H9 (cell line): ENCODE data around the gene TMEM147. TPM values are rescaled to one million over a fixed set of nuclear protein-coding genes. Genes with fewer than 3 reads are reported as not detected.

Source experiments
- DNase-seq: peaks from one replicate; pipeline ENCODE4 v3.0.0-alpha.2; 2017
- H2AFZ ChIP-seq: one replicate; pipeline ENCODE4 v1.6.1; 2013; ENCODE audit warnings: mild to moderate bottlenecking, low read length, control low read depth, moderate library complexity
- H2AK5ac ChIP-seq: 2 replicates; pipeline ENCODE4 v1.6.1; 2013; ENCODE audit warnings: low read length, control low read depth, mixed read lengths; ENCODE audit not compliant: insufficient read length
- H2BK120ac ChIP-seq: one replicate; pipeline ENCODE4 v1.6.1; 2013; ENCODE audit warnings: low read depth, mild to moderate bottlenecking, low read length, control low read depth, inconsistent platforms; ENCODE audit not compliant: poor library complexity, severe bottlenecking
- H2BK12ac ChIP-seq: 2 replicates; pipeline ENCODE4 v1.6.1; 2013; ENCODE audit warnings: low read length, control low read depth, mixed read lengths, low read depth; ENCODE audit not compliant: insufficient read length
- H2BK15ac ChIP-seq: 2 replicates; pipeline ENCODE4 v1.6.1; 2013; ENCODE audit warnings: low read depth, low read length, control low read depth
- H2BK20ac ChIP-seq: one replicate; pipeline ENCODE4 v1.6.1; 2013; ENCODE audit warnings: low read depth, mild to moderate bottlenecking, low read length, control low read depth, inconsistent platforms; ENCODE audit not compliant: poor library complexity, severe bottlenecking
- H2BK5ac ChIP-seq: 2 replicates; pipeline ENCODE4 v1.6.1; 2013; ENCODE audit warnings: low read length, control low read depth, mixed read lengths; ENCODE audit not compliant: insufficient read length
- H3K14ac ChIP-seq: 2 replicates; pipeline ENCODE4 v1.6.1; 2013; ENCODE audit warnings: low read length, control low read depth; ENCODE audit not compliant: insufficient read depth
- H3K18ac ChIP-seq: 2 replicates; pipeline ENCODE4 v1.6.1; 2013; ENCODE audit warnings: low read depth, mild to moderate bottlenecking, mixed read lengths, low read length, control low read depth; ENCODE audit not compliant: insufficient read length
- H3K23ac ChIP-seq: 2 replicates; pipeline ENCODE4 v1.6.1; 2013; ENCODE audit warnings: low read length, control low read depth, mixed read lengths, low read depth; ENCODE audit not compliant: insufficient read length
- H3K23me2 ChIP-seq: 2 replicates; pipeline ENCODE4 v1.6.1; 2013; ENCODE audit warnings: low read depth, mild to moderate bottlenecking, mixed read lengths, low read length, control low read depth; ENCODE audit not compliant: insufficient read length, poor library complexity, severe bottlenecking
- H3K27ac ChIP-seq: 2 replicates; pipeline ENCODE4 v1.5.1; 2013; ENCODE audit warnings: low read length, control low read depth, mixed read lengths, low read depth; ENCODE audit not compliant: insufficient read length
- H3K27me3 ChIP-seq: 2 replicates; pipeline ENCODE4 v1.6.1; 2013; ENCODE audit warnings: low read length, control low read depth, inconsistent platforms; ENCODE audit not compliant: insufficient read depth
- H3K4ac ChIP-seq: 2 replicates; pipeline ENCODE4 v1.6.1; 2013; ENCODE audit warnings: low read depth, mild to moderate bottlenecking, control low read depth, inconsistent platforms, low read length, moderate library complexity
- H3K4me1 ChIP-seq: 2 replicates; pipeline ENCODE4 v1.6.1; 2013; ENCODE audit warnings: low read length, control low read depth, inconsistent platforms; ENCODE audit not compliant: insufficient read depth
- H3K4me2 ChIP-seq: 2 replicates; pipeline ENCODE4 v1.6.1; 2013; ENCODE audit warnings: low read length, control low read depth, mixed read lengths; ENCODE audit not compliant: insufficient read length, insufficient read depth
- H3K56ac ChIP-seq: 2 replicates; pipeline ENCODE4 v1.6.1; 2013; ENCODE audit warnings: low read depth, mild to moderate bottlenecking, mixed read lengths, low read length, control low read depth; ENCODE audit not compliant: insufficient read length
- H3K79me1 ChIP-seq: 2 replicates; pipeline ENCODE4 v1.6.1; 2013; ENCODE audit warnings: low read depth, mild to moderate bottlenecking, moderate library complexity, low read length, control low read depth, inconsistent platforms; ENCODE audit not compliant: insufficient read depth, poor library complexity, severe bottlenecking
- H3K79me2 ChIP-seq: 2 replicates; pipeline ENCODE4 v1.6.1; 2013; ENCODE audit warnings: low read length, control low read depth, inconsistent platforms; ENCODE audit not compliant: insufficient read depth
- H3K9ac ChIP-seq: 2 replicates; pipeline ENCODE4 v1.6.1; 2013; ENCODE audit warnings: low read length, control low read depth, mixed read lengths; ENCODE audit not compliant: insufficient read length; ENCODE audit errors: extremely low read depth
- H3K9me3 ChIP-seq: one replicate; pipeline ENCODE4 v1.6.1; 2013; ENCODE audit warnings: low read depth, low read length, inconsistent platforms; ENCODE audit not compliant: control insufficient read depth
- H3T11ph ChIP-seq: one replicate; pipeline ENCODE4 v1.6.1; 2013; ENCODE audit warnings: mild to moderate bottlenecking, low read length, control low read depth, inconsistent platforms
- H4K20me1 ChIP-seq: one replicate; pipeline ENCODE4 v1.6.1; 2013; ENCODE audit not compliant: control insufficient read depth, insufficient read length, insufficient read depth
- H4K5ac ChIP-seq: 2 replicates; pipeline ENCODE4 v1.6.1; 2013; ENCODE audit warnings: low read depth, mild to moderate bottlenecking, mixed read lengths, low read length, control low read depth; ENCODE audit not compliant: insufficient read length
- H4K8ac ChIP-seq: replicated peaks from 2 replicates; pipeline ENCODE4 v1.6.1; 2013; ENCODE audit warnings: low read length, control low read depth, mixed read lengths, low read depth; ENCODE audit not compliant: insufficient read length
- H4K91ac ChIP-seq: 2 replicates; pipeline ENCODE4 v1.6.1; 2013; ENCODE audit warnings: low read depth, mild to moderate bottlenecking, moderate library complexity, mixed read lengths, low read length, control low read depth; ENCODE audit not compliant: insufficient read length
- H3K27ac Mint-ChIP-seq, 3 experiments: 2 replicates in 2 of 3; 3 replicates in 1 of 3; pipeline ENCODE4 v1.8.0; 2020 to 2021; ENCODE audit warnings: mixed read lengths in 3 of 3, mild to moderate bottlenecking in 1 of 3, moderate library complexity in 1 of 3
- H3K27me3 Mint-ChIP-seq: 2 replicates; pipeline ENCODE4 v1.8.0; 2021; ENCODE audit warnings: low read depth, mild to moderate bottlenecking, moderate library complexity, mixed read lengths
- H3K36me3 Mint-ChIP-seq, 3 experiments: 2 replicates in 2 of 3; 3 replicates in 1 of 3; pipeline ENCODE4 v1.8.0; 2020 to 2021; ENCODE audit warnings: low read depth in 3 of 3, mixed read lengths in 3 of 3; ENCODE audit not compliant: insufficient read depth in 1 of 3
- H3K4me1 Mint-ChIP-seq, 2 experiments: 2 replicates each; pipeline ENCODE4 v1.8.0; 2020; ENCODE audit warnings: mixed read lengths in 2 of 2
- H3K4me3 Mint-ChIP-seq, 2 experiments: 2 replicates in 1 of 2; 3 replicates in 1 of 2; pipeline ENCODE4 v1.8.0; 2020 to 2021; ENCODE audit warnings: mild to moderate bottlenecking in 2 of 2, mixed read lengths in 2 of 2, moderate library complexity in 1 of 2
- H3K9me3 Mint-ChIP-seq, 2 experiments: 2 replicates in 1 of 2; 3 replicates in 1 of 2; pipeline ENCODE4 v1.8.0; 2020; ENCODE audit warnings: mild to moderate bottlenecking in 2 of 2, mixed read lengths in 2 of 2, moderate library complexity in 1 of 2
- CTCF ChIP-seq: fragments of 200-600 bp; sonication (generic); conservative IDR thresholded peaks from 3 replicates; pipeline ENCODE4 v1.8.0; 2021; ENCODE audit warnings: antibody characterized with exemption, mild to moderate bottlenecking
- WGBS: extraction: QIAGEN DNeasy Blood & Tissue Kit; methylation state at CpG from one replicate; pipeline ENCODE4 v1.1.7; 2013; ENCODE audit warnings: missing lambda C conversion rate, low lambda C conversion rate, mixed read lengths; ENCODE audit not compliant: insufficient read length; ENCODE audit errors: extremely low coverage; 5-methylcytosine and 5-hydroxymethylcytosine counted together
- total RNA-seq: library from RNA; stranded (reverse); gene quantifications from 2 replicates; pipeline ENCODE4 v1.2.1, GENCODE V29; 2021

The TMEM147 gene
- total RNA-seq, 1 experiment from 2014 or later = 125 TPM

DNA sequence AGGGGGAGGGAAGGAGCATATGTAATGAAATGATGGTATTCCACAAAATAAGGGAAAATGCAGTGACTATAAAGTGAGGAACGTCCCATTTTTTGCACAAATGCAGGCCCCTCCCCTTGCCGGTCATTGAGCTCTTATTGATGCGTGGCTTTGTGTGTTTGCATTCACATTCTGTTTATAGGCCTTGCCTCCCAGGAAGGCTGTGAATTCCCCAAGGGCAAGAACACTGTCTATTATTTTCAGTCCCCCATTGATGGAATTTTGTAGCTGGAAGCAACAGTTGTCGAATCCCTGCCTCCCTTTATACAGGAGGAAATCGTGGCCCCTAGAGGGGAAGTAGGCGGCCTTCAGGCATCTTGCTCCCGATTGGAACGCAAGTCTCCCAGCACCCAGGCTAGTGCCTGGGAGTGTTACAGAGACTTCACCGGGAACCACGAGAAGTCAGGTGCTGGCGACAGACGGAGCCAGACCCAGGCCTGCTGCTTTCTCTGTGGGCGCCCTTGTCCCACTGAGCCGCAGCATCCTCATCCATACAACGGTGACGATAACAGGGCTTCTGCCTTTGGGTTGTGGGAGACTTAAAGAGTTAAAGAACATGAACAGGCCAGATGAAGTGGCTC, 24.2 kb upstream of the TMEM147 start:
- no peak overlapping the region for H2BK15ac ChIP-seq
- no peak overlapping the region for H3K18ac ChIP-seq
- H3K14ac ChIP-seq = no peak overlapping the region
- H2BK120ac ChIP-seq = no peak overlapping the region
- Mint-ChIP-seq H3K4me3 (no peak overlapping the region; a peak in 1 of 5 replicates), H3K27ac (no peak overlapping the region; a peak in 1 of 7 replicates), H3K27me3 (peaks cover 33% of the 10 kb centered on the region), H3K36me3 (no peaks in the 10 kb centered on the region), H3K9me3 (no peaks in the 10 kb centered on the region; a peak in 1 of 5 replicates), H3K4me1 (peaks cover 21 to 46% of the 10 kb centered on the region in 2 experiments)
- H3K4ac ChIP-seq = no peak overlapping the region
- no peak overlapping the region for H4K91ac ChIP-seq
- peak; percentile 55 for DNase-seq
- no peak overlapping the region for H4K8ac ChIP-seq
- H3K27me3 ChIP-seq = no peaks in the 10 kb centered on the region; the same call in 1 of the 2 replicates
- no peak overlapping the region for H2AK5ac ChIP-seq
- H2BK20ac ChIP-seq = no peak overlapping the region
- no peaks in the 10 kb centered on the region for H3K9me3 ChIP-seq
- no peaks in the 10 kb centered on the region for H3K79me2 ChIP-seq
- H3K9ac ChIP-seq = no peak overlapping the region
- H2AFZ ChIP-seq = no peak overlapping the region
- no peak overlapping the region for H4K5ac ChIP-seq
- no peaks in the 10 kb centered on the region for H4K20me1 ChIP-seq
- H3K4me1 ChIP-seq = peaks cover 5% of the 10 kb centered on the region; the same call in 1 of the 2 replicates
- no peak overlapping the region for H3K56ac ChIP-seq
- no CpG with 5 or more reads among the region's 16 CpGs for whole genome bisulfite sequencing
- H3K4me2 ChIP-seq = no peak overlapping the region
- H3T11ph ChIP-seq = no peak overlapping the region
- no peaks in the 10 kb centered on the region for H3K79me1 ChIP-seq
- H3K23ac ChIP-seq = no peak overlapping the region
- no peak for TF ChIP-seq CTCF
- H3K27ac ChIP-seq = no peak overlapping the region
- H2BK12ac ChIP-seq = no peak overlapping the region
- H2BK5ac ChIP-seq = no peak overlapping the region
- H3K23me2 ChIP-seq = peaks cover 7% of the 10 kb centered on the region
